Smooth muscle cell (in vitro differentiated cells): ENCODE measurements around the gene APPBP2. TPM values are rescaled to one million over a fixed set of nuclear protein-coding genes. Genes with fewer than 3 reads are reported as not detected.

Experiments used
- DNase-seq: peaks from one replicate; lab custom pipeline; 2025; ENCODE audit not compliant: unreplicated experiment; lab: John Stamatoyannopoulos, UW
- H2AFZ ChIP-seq: fragments of 200-600 bp; sonication (generic); 2 replicates; pipeline ENCODE4 v1.6.0; 2016; ENCODE audit warnings: antibody characterized with exemption, low read depth, mild to moderate bottlenecking
- H3F3A ChIP-seq: fragments of 200-600 bp; sonication (generic); 2 replicates; pipeline ENCODE4 v1.6.0; 2017; ENCODE audit warnings: antibody characterized with exemption, low read depth
- H3K27ac ChIP-seq: fragments of 200-600 bp; sonication (generic); 2 replicates; pipeline ENCODE4 v1.5.1; 2016; ENCODE audit warnings: low read depth, mild to moderate bottlenecking
- H3K27me3 ChIP-seq: fragments of 200-600 bp; sonication (generic); 2 replicates; pipeline ENCODE4 v1.6.1; 2016; ENCODE audit warnings: low read depth, mild to moderate bottlenecking
- H3K36me3 ChIP-seq: fragments of 200-600 bp; sonication (generic); 2 replicates; pipeline ENCODE4 v1.5.1; 2016; ENCODE audit warnings: low read depth
- H3K4me1 ChIP-seq: fragments of 200-600 bp; sonication (generic); 2 replicates; pipeline ENCODE4 v1.5.1; 2016; ENCODE audit warnings: low read depth
- H3K4me2 ChIP-seq: fragments of 200-600 bp; sonication (generic); 2 replicates; pipeline ENCODE4 v1.6.0; 2016; ENCODE audit warnings: mild to moderate bottlenecking
- H3K4me3 ChIP-seq: fragments of 200-600 bp; sonication (generic); 2 replicates; pipeline ENCODE4 v1.5.1; 2016; ENCODE audit warnings: mild to moderate bottlenecking
- H3K79me2 ChIP-seq: fragments of 200-600 bp; sonication (generic); 2 replicates; pipeline ENCODE4 v1.6.0; 2016; ENCODE audit warnings: low read depth, mild to moderate bottlenecking
- H3K9ac ChIP-seq: fragments of 200-600 bp; sonication (generic); 2 replicates; pipeline ENCODE4 v1.6.0; 2016; ENCODE audit warnings: low read depth
- H3K9me3 ChIP-seq: fragments of 200-600 bp; sonication (generic); replicated peaks from 2 replicates; pipeline ENCODE4 v1.5.1; 2016; ENCODE audit warnings: low read depth
- H4K20me1 ChIP-seq: fragments of 200-600 bp; sonication (generic); 2 replicates; pipeline ENCODE4 v1.6.0; 2016; ENCODE audit warnings: low read depth
- WGBS: methylation state at CpG from one replicate; pipeline ENCODE4 v1.1.7; 2016; ENCODE audit warnings: low lambda C conversion rate; 5-methylcytosine and 5-hydroxymethylcytosine counted together
- polyA plus RNA-seq: library from polyadenylated mRNA; unstranded; fragments of >200 nt; fragmentation: Nextera tagmentation; extraction: Ambion mirVana; gene quantifications from 2 replicates; pipeline ENCODE4 v1.2.1, GENCODE V29; 2016
- total RNA-seq: library from RNA; depleted of rRNA; stranded (reverse); fragments of >200 nt; gene quantifications from 2 replicates; pipeline ENCODE4 v1.2.3, GENCODE V29; 2014
- TF ChIP-seq, protein P1 (sequence below): fragments of 200-600 bp; sonication (generic); IDR thresholded peaks from 2 replicates; pipeline ENCODE4 v1.5.1; 2017; ENCODE audit warnings: borderline replicate concordance, mild to moderate bottlenecking, antibody characterized with exemption; ENCODE audit not compliant: insufficient read depth, poor library complexity, severe bottlenecking

APPBP2 gene
- total and polyA plus RNA-seq, 2 experiments from 2014 or later = 38.3 to 40.9 TPM

DNA sequence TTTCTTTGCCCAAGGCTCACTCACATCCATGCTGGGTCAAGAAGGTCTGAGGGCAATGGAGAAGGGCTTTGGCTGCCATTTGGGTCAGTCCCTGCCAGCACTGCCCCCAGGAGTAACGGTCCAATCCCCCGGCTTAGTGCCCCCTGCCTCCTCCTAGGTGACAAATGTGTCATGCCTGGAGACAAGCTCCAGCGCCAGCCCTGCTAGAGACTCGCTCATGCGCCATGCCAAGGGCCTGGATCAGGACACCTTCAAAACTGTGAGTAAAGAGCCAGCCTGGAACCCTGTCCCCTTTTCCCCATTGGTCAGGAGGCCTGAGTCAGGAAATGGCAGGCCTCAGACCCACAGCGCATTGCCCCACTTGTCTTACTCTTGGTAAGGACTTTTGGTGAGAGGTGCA, 100.4 kb downstream of the APPBP2 start:
- H3K27me3 ChIP-seq = no peaks in the 10 kb centered on the region
- no peak for DNase-seq
- H3K4me3 ChIP-seq = no peak overlapping the region
- TF ChIP-seq, protein P1, sequence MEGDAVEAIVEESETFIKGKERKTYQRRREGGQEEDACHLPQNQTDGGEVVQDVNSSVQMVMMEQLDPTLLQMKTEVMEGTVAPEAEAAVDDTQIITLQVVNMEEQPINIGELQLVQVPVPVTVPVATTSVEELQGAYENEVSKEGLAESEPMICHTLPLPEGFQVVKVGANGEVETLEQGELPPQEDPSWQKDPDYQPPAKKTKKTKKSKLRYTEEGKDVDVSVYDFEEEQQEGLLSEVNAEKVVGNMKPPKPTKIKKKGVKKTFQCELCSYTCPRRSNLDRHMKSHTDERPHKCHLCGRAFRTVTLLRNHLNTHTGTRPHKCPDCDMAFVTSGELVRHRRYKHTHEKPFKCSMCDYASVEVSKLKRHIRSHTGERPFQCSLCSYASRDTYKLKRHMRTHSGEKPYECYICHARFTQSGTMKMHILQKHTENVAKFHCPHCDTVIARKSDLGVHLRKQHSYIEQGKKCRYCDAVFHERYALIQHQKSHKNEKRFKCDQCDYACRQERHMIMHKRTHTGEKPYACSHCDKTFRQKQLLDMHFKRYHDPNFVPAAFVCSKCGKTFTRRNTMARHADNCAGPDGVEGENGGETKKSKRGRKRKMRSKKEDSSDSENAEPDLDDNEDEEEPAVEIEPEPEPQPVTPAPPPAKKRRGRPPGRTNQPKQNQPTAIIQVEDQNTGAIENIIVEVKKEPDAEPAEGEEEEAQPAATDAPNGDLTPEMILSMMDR = no peak
- H3K9ac ChIP-seq = no peak overlapping the region
- H3K9me3 ChIP-seq = no peaks in the 10 kb centered on the region
- no peaks in the 10 kb centered on the region for H4K20me1 ChIP-seq
- H3K79me2 ChIP-seq = no peaks in the 10 kb centered on the region
- no peaks in the 10 kb centered on the region for H3K36me3 ChIP-seq
- 95% methylated on average over 6 of the region's 6 CpGs for WGBS
- no peak overlapping the region for H3K4me2 ChIP-seq
- no peaks in the 10 kb centered on the region for H3F3A ChIP-seq
- no peak overlapping the region for H2AFZ ChIP-seq
- H3K4me1 ChIP-seq = no peaks in the 10 kb centered on the region
- no peak overlapping the region for H3K27ac ChIP-seq

DNA sequence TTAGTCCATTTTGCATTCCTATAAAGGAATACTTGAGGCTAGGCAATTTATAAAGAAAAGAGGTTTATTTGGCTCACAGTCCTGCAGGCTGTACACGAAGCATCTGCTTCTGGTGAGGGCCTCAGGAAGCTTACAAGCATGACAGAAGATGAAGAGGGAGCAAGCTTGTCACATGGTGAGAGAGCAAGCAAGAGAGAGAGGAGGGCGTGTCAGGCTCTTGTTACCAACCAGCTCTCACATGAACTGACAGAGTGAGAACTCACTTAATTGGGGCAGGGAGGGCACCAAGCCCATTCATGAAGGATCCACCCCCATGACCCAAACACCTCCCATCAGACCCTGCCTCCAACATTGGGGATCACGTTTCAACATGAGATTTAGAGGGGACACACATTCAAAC, 102.2 kb downstream of the APPBP2 start:
- H3K79me2 ChIP-seq = no peaks in the 10 kb centered on the region
- TF ChIP-seq, protein P1 = no peak
- no peaks in the 10 kb centered on the region for H3K4me1 ChIP-seq
- no peak overlapping the region for H3K9ac ChIP-seq
- H3K4me2 ChIP-seq = no peak overlapping the region
- no peak overlapping the region for H3K4me3 ChIP-seq
- WGBS = 95% methylated on average over 3 of the region's 3 CpGs
- DNase-seq = no peak
- no peaks in the 10 kb centered on the region for H3F3A ChIP-seq
- no peaks in the 10 kb centered on the region for H3K27me3 ChIP-seq
- no peaks in the 10 kb centered on the region for H3K9me3 ChIP-seq
- no peaks in the 10 kb centered on the region for H3K36me3 ChIP-seq
- no peak overlapping the region for H2AFZ ChIP-seq
- H4K20me1 ChIP-seq = no peaks in the 10 kb centered on the region
- H3K27ac ChIP-seq = no peak overlapping the region

- Histone ChIP-seq H3K36me3 (no peaks in the 10 kb centered on the region), H3K4me2 (peak within 1 kb of the TSS; percentile 84), H3K9ac (peak within 1 kb of the TSS; percentile 30), H2AFZ (peak within 1 kb of the TSS; percentile 90), H3K4me3 (peak within 1 kb of the TSS; percentile 56), H3K79me2 (no peaks in the 10 kb centered on the region), H3K4me1 (no peaks in the 10 kb centered on the region), H3K27me3 (no peaks in the 10 kb centered on the region), H3K9me3 (no peaks in the 10 kb centered on the region), H4K20me1 (no peaks in the 10 kb centered on the region), H3K27ac (no peak within 1 kb of the TSS), H3F3A (no peaks in the 10 kb centered on the region)
- no peak for DNase-seq
- 66% methylated on average over 18 of the region's 18 CpGs for WGBS
- TF ChIP-seq, protein P1 = no peak
Measured at GRCh38 chr17:60422162-60422665, 103.8 kb downstream of the APPBP2 start, which contains the start of gene CHCT1. Gene CHCT1 (plus strand): TSS chr17:60422489. CDS start chr17:60422593, 104 bp downstream.
